Kidney (tissue), 14 donors: ENCODE data around the gene TPM4. TPM values are rescaled to one million over a fixed set of nuclear protein-coding genes. Genes with fewer than 3 reads are reported as not detected.
A peak's percentile ranks its signal among the peaks of the same experiment; 100 is the strongest.

Source experiments
- DNase-seq, 5 donors: peaks; one replicate each; pipeline ENCODE4 v3.0.0-alpha.2; 2013 to 2020
- FAIRE-seq: peaks from 2 replicates; lab custom pipeline; 2012; peaks lifted over from hg19 to GRCh38; lab: Jason Lieb, UNC
- H3K27ac ChIP-seq, 2 donors: one replicate each; pipeline ENCODE4 v1.7.0; 2013; ENCODE audit warnings: low read depth in 2 of 2, low read length in 2 of 2, inconsistent platforms in 1 of 2
- H3K27me3 ChIP-seq: one replicate; pipeline ENCODE4 v1.7.1; 2013; ENCODE audit warnings: low read length, inconsistent platforms; ENCODE audit not compliant: control insufficient read depth, insufficient read depth
- H3K36me3 ChIP-seq, 3 donors: one replicate each; pipeline versions ENCODE4 v1.7.0 to v1.7.1; 2013; ENCODE audit warnings: low read length in 3 of 3, control low read depth in 1 of 3, inconsistent platforms in 1 of 3; ENCODE audit not compliant: insufficient read depth in 3 of 3, control insufficient read depth in 2 of 3
- H3K4me1 ChIP-seq, 3 donors: one replicate each; pipeline versions ENCODE4 v1.7.0 to v1.7.1; 2013; ENCODE audit warnings: low read length in 3 of 3, inconsistent platforms in 1 of 3, low read depth in 1 of 3; ENCODE audit not compliant: control insufficient read depth in 2 of 3, insufficient read depth in 2 of 3
- H3K4me3 ChIP-seq, 3 donors: one replicate each; pipeline versions ENCODE4 v1.7.0 to v1.8.1; 2013; ENCODE audit warnings: low read length in 3 of 3, control low read depth in 1 of 3, inconsistent platforms in 1 of 3
- H3K9ac ChIP-seq, 3 donors: one replicate each; pipeline versions ENCODE4 v1.7.0 to v1.7.1; 2013; ENCODE audit warnings: low read length in 3 of 3, control low read depth in 1 of 3, inconsistent platforms in 1 of 3
- H3K9me3 ChIP-seq, 3 donors: one replicate each; pipeline versions ENCODE4 v1.7.0 to v1.7.1; 2013; ENCODE audit warnings: low read length in 3 of 3, control low read depth in 1 of 3, inconsistent platforms in 1 of 3; ENCODE audit not compliant: control insufficient read depth in 2 of 3, insufficient read depth in 1 of 3
- CTCF ChIP-seq: IDR thresholded peaks from 3 replicates; pipeline ENCODE4 v1.5.1; 2012; ENCODE audit warnings: mild to moderate bottlenecking, moderate library complexity, borderline replicate concordance; ENCODE audit not compliant: insufficient read depth; ENCODE audit errors: extremely low read depth
- intact Hi-C: fragments of 100-400 bp; cut with DNase I; formaldehyde crosslinking; loops from one replicate; pipeline ENCODE4 v1.11.1; 2022
- polyA plus RNA-seq: library from polyadenylated mRNA; stranded (reverse); fragments of 350-450 nt; fragmentation: Illumina TruSeq; extraction: RNeasy Lipid Tissue Mini Kit (QIAGEN cat#74804); gene quantifications from one replicate; pipeline ENCODE4 v1.2.3, GENCODE V29; 2014; ENCODE audit warnings: low read depth, low replicate concordance; ENCODE audit not compliant: insufficient read depth
- total RNA-seq: library from RNA; stranded (reverse); fragmentation: NEBNext Ultra II Directional; extraction: Animal tissue kit (Norgen Biotek cat#: 25700); gene quantifications from one replicate; pipeline ENCODE4 v1.2.1, GENCODE V29; 2021
- donor health status: control.
- donor health status: control.
- donor health status: control.
- donor health status: control.
- donor health status: control.
- donor health status: DM: yes; HTN: yes; CAD: no.
- donor health status: Normal renal cell carcinoma (clear cell type).

Gene TPM4
- total and polyA plus RNA-seq, 2 donors from 2014 or later: 132 to 273 TPM

DNA sequence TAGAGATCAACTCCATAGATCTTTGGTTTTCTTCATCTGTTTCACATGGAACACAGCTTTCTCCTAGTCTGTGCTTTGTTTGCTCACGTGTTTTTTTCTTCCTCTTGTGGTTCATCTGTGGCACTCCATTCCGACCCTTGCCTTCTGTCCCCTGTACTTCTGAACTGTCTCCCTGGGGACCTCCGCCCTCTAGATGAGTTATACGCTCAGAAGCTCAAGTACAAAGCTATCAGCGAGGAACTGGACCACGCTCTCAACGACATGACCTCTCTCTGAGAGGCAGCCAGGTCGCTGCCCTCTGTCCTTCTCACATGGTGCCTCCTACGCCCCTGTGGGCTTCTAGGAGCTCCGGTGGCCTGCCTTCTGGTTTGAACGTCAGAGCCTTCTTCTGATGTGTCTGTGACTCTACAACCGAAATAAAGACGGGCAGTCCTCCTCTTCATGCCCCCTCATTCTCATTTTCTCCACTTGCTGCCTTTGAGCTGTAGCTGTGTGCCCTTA is 18.8 kb downstream of the TPM4 start:
- Histone ChIP-seq H3K4me3 (no peak overlapping the region), H3K9ac (no peak overlapping the region), H3K9me3 (no peaks in the 10 kb centered on the region), H3K27ac (peak overlapping the region in 1 of 2 donors; percentile 13), H3K36me3 (peaks cover 12 to 20% (median 13%) of the 10 kb centered on the region in 3 donors), H3K4me1 (no peaks in the 10 kb centered on the region), H3K27me3 (no peaks in the 10 kb centered on the region)
- FAIRE-seq: no peak
- TF ChIP-seq CTCF: no peak
- intact Hi-C loops: no loop called here
- peak in 2 of 5 donors; percentile 24 to 88 for DNase-seq

DNA sequence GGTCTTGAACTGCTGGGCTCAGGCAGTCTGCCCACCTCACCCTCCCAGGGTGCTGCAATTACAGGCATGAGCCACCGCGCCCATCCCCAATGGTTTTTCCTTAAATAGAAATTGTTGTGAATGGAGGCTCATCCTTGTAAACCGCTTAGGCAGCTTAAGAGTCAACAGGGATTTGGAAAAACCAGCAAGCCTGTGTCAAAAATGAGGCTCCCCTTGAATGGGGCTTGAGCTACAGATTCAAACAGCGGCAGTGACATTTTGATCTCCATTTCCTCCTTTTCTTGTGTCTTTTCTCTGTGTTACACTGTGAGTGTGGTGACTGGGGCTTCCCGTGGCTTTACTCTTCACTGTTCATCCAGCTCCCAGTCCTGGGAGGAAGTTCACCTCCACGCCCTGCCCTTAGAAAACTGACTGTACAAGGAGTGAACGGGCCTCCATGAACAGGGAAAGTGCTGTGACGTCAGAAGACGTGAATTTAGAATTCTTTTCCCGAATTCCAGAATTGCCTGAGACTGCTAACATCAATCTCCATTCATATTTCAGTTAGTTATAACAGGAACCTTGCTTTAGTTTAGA is 20.1 kb downstream of the TPM4 start:
- intact Hi-C loops: no loop called here
- no peak for FAIRE-seq

GRCh38 chr19:16098416-16098768 is 22.1 kb downstream of the TPM4 start:
- FAIRE-seq: no peak
- H3K36me3 ChIP-seq: peaks cover 5 to 16% (median 12%) of the 10 kb centered on the region in 3 donors
- H3K4me1 ChIP-seq: no peaks in the 10 kb centered on the region
- no peaks in the 10 kb centered on the region for H3K9me3 ChIP-seq
- H3K27me3 ChIP-seq: no peaks in the 10 kb centered on the region
- H3K27ac ChIP-seq: no peak overlapping the region
- no peak for DNase-seq
- intact Hi-C loops: no loop called here
- no peak overlapping the region for H3K4me3 ChIP-seq
- TF ChIP-seq CTCF: no peak
- no peak overlapping the region for H3K9ac ChIP-seq

More for the DNA sequence above, 20.1 kb downstream of the TPM4 start:
- Histone ChIP-seq H3K9me3 (no peaks in the 10 kb centered on the region), H3K27me3 (no peaks in the 10 kb centered on the region), H3K4me3 (no peak overlapping the region), H3K36me3 (peaks cover 8 to 19% (median 11%) of the 10 kb centered on the region in 3 donors), H3K27ac (no peak overlapping the region), H3K4me1 (no peaks in the 10 kb centered on the region), H3K9ac (no peak overlapping the region)
- peak in 1 of 5 donors; percentile 20 for DNase-seq
- no peak for TF ChIP-seq CTCF
